ENCODE results near the gene COL25A1. TPM values are rescaled to one million over a fixed set of nuclear protein-coding genes. Genes with fewer than 3 reads are reported as not detected.
"Not testable (repeated sequence)": the region's sequence is repeated elsewhere in the genome, so short reads cannot be mapped to it uniquely, and the experiment has no call there.

COL25A1 gene
- polyA plus RNA-seq, 2 of the 4 experiments (the other 2 are of a cell fraction), result not detected

- DNase-seq (ENCODE audit: low read depth in 1 of 2, low spot score in 1 of 2) (no peak), FAIRE-seq (no peak), ATAC-seq (no peak)
- POLR2A ChIA-PET, result no interaction called here
- CTCF ChIA-PET, result no interaction called here
- H3K4me2 ChIP-seq, result no peak overlapping the region
- WGBS (ENCODE audit: missing lambda C conversion rate), result 12% methylated on average over 1 of the region's 1 CpG
- TF ChIP-seq EHMT2 (IDR thresholded peaks at IDR 0.05; ENCODE audit: low read depth), result no peak
- no peak for TF ChIP-seq ZNF302 (CRISPR knock-in tag; IDR thresholded peaks at IDR 0.05)
- no peak for TF ChIP-seq MAFK (IDR thresholded peaks at IDR 0.05; ENCODE audit: partially characterized antibody)
- no peak for TF ChIP-seq REST (IDR thresholded peaks at IDR 0.05)
- no peak for TF ChIP-seq GATA3 (IDR thresholded peaks at IDR 0.05; ENCODE audit: borderline replicate concordance)
- TF ChIP-seq MAZ (IDR thresholded peaks at IDR 0.05; ENCODE audit: borderline replicate concordance, low read depth, low read length), result no peak
- no peak for TF ChIP-seq HEYL (CRISPR knock-in tag; IDR thresholded peaks at IDR 0.05)
- no peak for TF ChIP-seq POLR2AphosphoS2 (conservative IDR thresholded peaks at IDR 0.05; ENCODE audit: low read length)
- TF ChIP-seq MAX (IDR thresholded peaks at IDR 0.05), result no peak
- no peak for TF ChIP-seq RFX5 (IDR thresholded peaks at IDR 0.05)
- TF ChIP-seq FOSB (CRISPR knock-in tag; IDR thresholded peaks at IDR 0.05), result no peak
- no peak for TF ChIP-seq CHD4 (IDR thresholded peaks at IDR 0.05; ENCODE audit: borderline replicate concordance)
- TF ChIP-seq USF2 (IDR thresholded peaks at IDR 0.05), result no peak
- no peak for TF ChIP-seq CHD2 (IDR thresholded peaks at IDR 0.05; ENCODE audit: low read length, partially characterized antibody)
- no peak for TF ChIP-seq NR3C1 (IDR thresholded peaks at IDR 0.05)
- TF ChIP-seq TFCP2L1 (CRISPR knock-in tag; IDR thresholded peaks at IDR 0.05), result no peak
- no peak for TF ChIP-seq FOXS1 (CRISPR knock-in tag; IDR thresholded peaks at IDR 0.05)
- no peak for TF ChIP-seq TP53 (CRISPR knock-in tag; IDR thresholded peaks at IDR 0.05)
- TF ChIP-seq HOXB5 (CRISPR knock-in tag; IDR thresholded peaks at IDR 0.05), result no peak
- no peaks in the 10 kb centered on the region for H3K4me1 ChIP-seq
- no peak overlapping the region for H3K27ac ChIP-seq
- H3K9me3 ChIP-seq, result no peaks in the 10 kb centered on the region
- H3K4me3 ChIP-seq, result no peak overlapping the region
Measured at GRCh38 chr4:109146499-109146898, 156.0 kb downstream of the COL25A1 start.

- POLR2A ChIA-PET; FAIRE-seq; H3K27ac ChIP-seq; H3K4me2 ChIP-seq; ATAC-seq; CTCF ChIA-PET; H3K4me1 ChIP-seq; H3K9me3 ChIP-seq; H3K4me3 ChIP-seq; DNase-seq (ENCODE audit: low read depth in 1 of 2, low spot score in 1 of 2): not testable (repeated sequence)
- WGBS (ENCODE audit: missing lambda C conversion rate), result 21% methylated on average over 2 of the region's 2 CpGs
Measured at GRCh38 chr4:109138125-109138524, 164.3 kb downstream of the COL25A1 start.

GRCh38 chr4:109134921-109135320, 167.5 kb downstream of the COL25A1 start:
- DNase-seq (ENCODE audit: low read depth in 1 of 2, low spot score in 1 of 2) (no peak), ATAC-seq (no peak), FAIRE-seq (no peak)
- ChIA-PET CTCF (no interaction called here), POLR2A (no interaction called here)
- no peak overlapping the region for H3K27ac ChIP-seq
- TF ChIP-seq KDM5A (IDR thresholded peaks at IDR 0.05) (no peak), ATOH8 (CRISPR knock-in tag; IDR thresholded peaks at IDR 0.05; ENCODE audit: low read depth) (no peak), HOXB13 (CRISPR knock-in tag; IDR thresholded peaks at IDR 0.05; ENCODE audit: low read depth) (no peak)
- H3K4me1 ChIP-seq, result no peaks in the 10 kb centered on the region
- H3K9me3 ChIP-seq, result no peaks in the 10 kb centered on the region
- H3K4me3 ChIP-seq, result no peak overlapping the region
- H3K4me2 ChIP-seq, result no peak overlapping the region
